GM15510 (cell line): ENCODE results near the gene SRGAP3.

ENCODE experiments used
- POLR2A ChIP-seq: IDR thresholded peaks from 3 replicates; pipeline ENCODE4 v1.6.1; 2011; ENCODE audit warnings: borderline replicate concordance; ENCODE audit not compliant: insufficient read length; ENCODE audit errors: extremely low read depth

Gene SRGAP3

GRCh38 chr3:8966820-8967348 is 282.6 kb downstream of the SRGAP3 start:
- TF ChIP-seq POLR2A = no peak

- TF ChIP-seq POLR2A = no peak
These were observed 283.2 kb downstream of the SRGAP3 start for GRCh38 chr3:8966150-8966819.

GRCh38 chr3:8964436-8965370 is 284.7 kb downstream of the SRGAP3 start:
- no peak for TF ChIP-seq POLR2A

GRCh38 chr3:8963137-8963853 is 286.2 kb downstream of the SRGAP3 start, which contains the start of gene RAD18:
RAD18 (minus strand) TSS chr3:8963472; CDS start chr3:8963385, 87 bp downstream.
- peak; percentile 64 for TF ChIP-seq POLR2A

GRCh38 chr3:8962226-8962861 is 287.1 kb downstream of the SRGAP3 start:
- no peak for TF ChIP-seq POLR2A

- no peak for TF ChIP-seq POLR2A
These were observed 289.8 kb downstream of the SRGAP3 start for GRCh38 chr3:8959668-8960067.

GRCh38 chr3:8954938-8955763 is 294.3 kb downstream of the SRGAP3 start:
- no peak for TF ChIP-seq POLR2A

- TF ChIP-seq POLR2A = no peak
These were observed 296.1 kb downstream of the SRGAP3 start for GRCh38 chr3:8953313-8953712.

- TF ChIP-seq POLR2A = no peak
These were observed 297.3 kb downstream of the SRGAP3 start for GRCh38 chr3:8952130-8952529.

- TF ChIP-seq POLR2A = no peak
These were observed 303.4 kb downstream of the SRGAP3 start for GRCh38 chr3:8945890-8946600.

GRCh38 chr3:8942746-8943488 is 306.5 kb downstream of the SRGAP3 start:
- no peak for TF ChIP-seq POLR2A

GRCh38 chr3:8942115-8942514 is 307.3 kb downstream of the SRGAP3 start:
- TF ChIP-seq POLR2A = no peak
